Stimulated activated CD4-positive, alpha-beta T cell treated with anti-CD3 and anti-CD28 coated beads, Interleukin-1b, Interleukin-23, amount 100 ng/mL, for 4 hours (primary cell): ENCODE results near the gene PCSK6.
"Not testable (repeated sequence)": the region's sequence is repeated elsewhere in the genome, so short reads cannot be mapped to it uniquely, and the experiment has no call there.

Experiments used
- DNase-seq, 2 donors: peaks; one replicate each; pipeline ENCODE4 v3.0.0-alpha.2; 2020; ENCODE audit warnings: low read depth in 2 of 2

The PCSK6 gene

DNA sequence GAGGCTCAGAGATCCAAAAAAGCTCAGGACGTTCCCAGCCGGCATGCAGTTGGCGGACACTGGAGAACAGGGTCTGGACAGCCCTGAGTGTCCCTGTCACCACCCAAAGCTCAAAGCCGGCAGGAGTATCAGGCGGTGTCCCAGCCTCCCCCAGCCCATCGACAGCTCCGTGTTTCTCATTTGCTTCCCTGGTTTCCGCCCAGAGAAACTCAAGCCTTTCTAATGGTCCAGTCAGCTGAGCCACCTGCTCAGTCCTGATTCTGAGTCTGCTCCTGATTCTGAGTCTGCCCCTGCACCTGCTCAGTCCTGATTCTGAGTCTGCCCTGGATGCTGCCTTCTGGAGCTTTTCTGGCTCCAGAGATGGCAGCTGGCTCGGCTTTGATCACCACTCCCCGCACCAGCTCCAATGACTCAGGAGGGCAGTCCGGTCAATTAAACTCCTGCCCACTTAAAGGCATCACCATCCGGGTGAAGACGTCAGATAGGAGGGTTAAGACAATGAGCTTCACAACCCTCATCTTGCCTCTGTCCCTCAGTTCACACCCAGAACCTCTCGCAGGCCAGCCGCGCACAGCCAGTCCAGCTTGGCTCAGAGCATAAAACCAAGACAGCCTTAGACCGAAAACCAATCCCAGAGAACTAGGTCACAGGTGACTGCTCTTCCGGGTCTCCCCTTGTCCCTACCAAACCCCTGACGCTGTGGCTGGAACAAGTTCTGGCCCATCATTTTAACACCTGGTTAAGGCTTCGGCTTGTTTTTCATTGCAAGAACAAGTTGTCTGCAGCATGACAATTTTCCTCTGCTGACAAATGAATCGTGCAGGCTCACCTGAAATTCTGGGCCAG is 6.8 kb downstream of the PCSK6 start:
- DNase-seq, result no peak

DNA sequence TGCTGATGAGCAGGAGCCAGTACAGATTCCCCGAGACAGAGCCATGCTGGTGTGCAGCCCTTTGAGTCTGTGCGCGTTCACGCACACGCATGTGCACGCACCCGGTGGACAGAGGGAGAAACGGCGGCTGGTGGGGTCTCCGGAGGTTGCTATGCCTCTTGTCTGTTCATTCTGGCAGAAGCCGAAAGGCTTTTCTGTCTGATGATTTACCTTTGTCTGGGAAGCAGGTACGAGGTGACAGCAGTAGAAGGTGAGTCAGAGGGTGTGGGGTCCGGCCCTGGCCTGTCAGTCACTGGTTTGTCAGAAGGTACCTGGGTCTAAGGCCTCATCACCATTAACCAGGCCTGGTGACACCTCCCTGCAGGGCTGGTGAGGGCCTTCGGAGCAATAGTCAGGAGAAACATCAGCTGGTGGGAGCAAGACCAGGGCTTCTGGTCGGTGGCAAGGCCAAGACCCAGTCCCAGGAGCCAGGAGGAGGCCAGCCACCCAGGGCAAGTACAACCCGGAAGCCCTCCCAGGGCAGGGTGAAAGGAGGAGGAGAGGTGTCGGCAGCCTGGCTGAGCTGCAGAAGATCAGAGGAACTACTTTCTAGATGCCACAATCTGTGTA is 7.5 kb downstream of the PCSK6 start:
- no peak for DNase-seq

- DNase-seq, result no peak
Observed at GRCh38 chr15:101481381-101481705, 8.2 kb downstream of the PCSK6 start.

- DNase-seq, result no peak
Observed at GRCh38 chr15:101480613-101481380, 8.7 kb downstream of the PCSK6 start.

GRCh38 chr15:101479851-101480612 is 9.5 kb downstream of the PCSK6 start:
- no peak for DNase-seq

DNA sequence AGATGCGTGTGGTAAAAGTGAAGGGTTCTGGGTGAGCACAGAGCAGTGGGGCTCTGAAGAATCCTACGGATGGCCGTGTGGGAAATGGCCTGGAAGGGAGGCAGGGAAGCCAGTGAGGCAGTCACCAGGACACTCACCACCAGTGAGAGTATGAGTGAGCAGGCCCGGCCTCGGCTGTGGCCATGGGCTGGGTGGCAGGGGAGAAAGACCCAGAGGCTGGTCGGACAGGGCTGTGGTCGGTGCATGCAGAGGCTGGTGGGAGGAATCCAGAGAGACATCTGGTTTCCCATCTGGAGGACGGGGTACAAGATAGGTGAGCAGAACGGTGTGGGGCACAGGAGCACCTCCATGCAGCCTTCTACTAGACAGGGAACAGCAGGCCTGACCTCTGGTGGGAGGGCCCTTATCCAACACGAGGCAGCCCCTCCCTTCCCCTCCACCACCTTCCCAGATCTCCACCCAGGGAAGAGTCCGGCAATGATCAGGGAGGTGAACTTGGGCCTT is 10.1 kb downstream of the PCSK6 start:
- DNase-seq, result no peak

DNA sequence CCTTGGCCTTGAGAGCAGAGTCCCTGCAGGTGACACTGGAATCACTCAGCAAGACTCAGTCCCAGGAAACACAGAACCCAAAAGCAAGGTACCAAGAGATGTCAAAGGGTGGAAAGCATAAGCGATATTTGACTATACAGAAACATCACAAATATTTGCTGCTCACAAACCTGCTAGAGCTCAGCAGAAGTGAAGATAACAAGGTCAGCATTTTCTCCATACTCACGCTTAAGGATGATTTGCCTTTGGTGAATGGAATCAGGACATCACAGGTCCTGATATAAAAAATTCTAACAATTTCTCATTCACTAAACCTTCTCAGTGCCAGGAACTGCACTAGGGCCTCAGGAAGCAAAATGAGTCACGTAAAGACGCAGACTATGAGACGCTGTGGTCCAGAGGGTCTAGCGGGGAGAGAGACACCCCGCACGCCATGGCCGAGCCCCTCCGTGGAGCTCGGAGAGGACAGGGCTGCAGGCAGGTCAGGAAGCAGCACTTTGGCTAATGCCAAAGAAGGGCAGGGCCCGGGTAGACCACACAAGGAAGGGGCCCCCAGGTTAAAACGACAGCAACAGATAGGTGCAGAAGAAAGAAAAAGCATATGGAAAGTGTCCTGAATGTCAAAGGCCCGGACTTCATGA is 10.7 kb downstream of the PCSK6 start:
- DNase-seq, result no peak

- no peak for DNase-seq
Observed at GRCh38 chr15:101477851-101478362, 11.6 kb downstream of the PCSK6 start.

DNA sequence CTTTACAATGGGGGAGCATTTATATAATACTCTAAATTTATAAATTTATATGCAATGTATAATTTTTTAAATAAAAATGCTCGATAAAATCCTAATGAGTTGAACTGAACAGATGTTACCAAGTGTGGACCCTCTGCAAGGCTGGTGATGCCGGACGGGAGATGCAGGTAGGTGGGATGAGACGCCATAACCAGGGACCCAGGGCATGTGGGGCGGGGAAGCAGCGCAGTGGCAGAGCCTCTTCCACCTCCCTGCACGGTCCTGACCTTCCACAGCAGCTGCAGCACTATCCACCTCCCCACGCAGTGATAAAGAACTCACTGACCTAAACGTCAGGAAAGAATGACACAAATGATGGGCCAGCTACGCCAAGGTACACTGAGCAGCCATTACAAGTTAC is 12.8 kb downstream of the PCSK6 start:
- DNase-seq, result no peak

GRCh38 chr15:101474983-101475382 is 14.5 kb downstream of the PCSK6 start:
- DNase-seq, result no peak

DNA sequence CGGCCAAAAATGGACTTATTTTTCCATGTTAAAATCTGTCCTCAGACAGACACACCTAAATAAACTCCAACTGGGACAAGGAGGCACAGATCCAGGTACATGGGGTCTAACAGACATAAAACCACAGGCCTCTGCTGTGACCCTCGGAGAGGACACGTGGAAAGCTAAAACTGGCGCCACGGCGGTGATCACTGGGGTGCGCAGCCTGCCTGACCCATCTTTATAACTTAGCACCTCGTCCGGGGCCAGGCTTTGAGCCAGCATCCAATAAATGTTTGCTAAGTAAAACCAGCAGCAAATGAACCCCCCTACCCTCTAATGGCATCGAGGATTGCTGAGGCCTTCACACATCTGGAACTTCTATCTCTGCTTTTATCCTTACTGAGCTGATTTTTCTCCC is 15.3 kb downstream of the PCSK6 start:
- DNase-seq, result no peak

GRCh38 chr15:101472033-101472432 is 17.5 kb downstream of the PCSK6 start:
- DNase-seq, result no peak

GRCh38 chr15:101470548-101471239 is 18.8 kb downstream of the PCSK6 start:
- DNase-seq, result no peak

- no peak for DNase-seq
Observed at GRCh38 chr15:101469520-101470288, 19.8 kb downstream of the PCSK6 start.

DNA sequence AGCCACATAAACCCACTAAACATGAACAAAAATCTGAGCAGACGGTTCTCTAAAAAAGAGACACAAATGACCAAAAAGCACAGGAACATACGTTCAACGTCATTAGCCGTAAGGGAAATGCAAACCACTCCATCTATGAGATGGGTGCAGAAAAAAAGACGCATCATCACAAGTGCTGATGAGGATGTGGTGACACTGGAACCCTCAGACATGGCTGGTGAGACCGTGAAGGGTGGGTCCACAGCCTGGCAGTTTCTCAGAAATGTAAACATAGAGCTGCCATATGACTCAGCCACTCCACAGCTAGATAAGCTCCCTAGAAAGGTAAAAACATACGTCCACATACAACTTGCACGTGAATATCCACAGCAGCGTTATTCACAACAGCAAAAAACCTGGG is 23.3 kb downstream of the PCSK6 start:
- no peak for DNase-seq

GRCh38 chr15:101464999-101465669 is 24.4 kb downstream of the PCSK6 start:
- no peak for DNase-seq

DNA sequence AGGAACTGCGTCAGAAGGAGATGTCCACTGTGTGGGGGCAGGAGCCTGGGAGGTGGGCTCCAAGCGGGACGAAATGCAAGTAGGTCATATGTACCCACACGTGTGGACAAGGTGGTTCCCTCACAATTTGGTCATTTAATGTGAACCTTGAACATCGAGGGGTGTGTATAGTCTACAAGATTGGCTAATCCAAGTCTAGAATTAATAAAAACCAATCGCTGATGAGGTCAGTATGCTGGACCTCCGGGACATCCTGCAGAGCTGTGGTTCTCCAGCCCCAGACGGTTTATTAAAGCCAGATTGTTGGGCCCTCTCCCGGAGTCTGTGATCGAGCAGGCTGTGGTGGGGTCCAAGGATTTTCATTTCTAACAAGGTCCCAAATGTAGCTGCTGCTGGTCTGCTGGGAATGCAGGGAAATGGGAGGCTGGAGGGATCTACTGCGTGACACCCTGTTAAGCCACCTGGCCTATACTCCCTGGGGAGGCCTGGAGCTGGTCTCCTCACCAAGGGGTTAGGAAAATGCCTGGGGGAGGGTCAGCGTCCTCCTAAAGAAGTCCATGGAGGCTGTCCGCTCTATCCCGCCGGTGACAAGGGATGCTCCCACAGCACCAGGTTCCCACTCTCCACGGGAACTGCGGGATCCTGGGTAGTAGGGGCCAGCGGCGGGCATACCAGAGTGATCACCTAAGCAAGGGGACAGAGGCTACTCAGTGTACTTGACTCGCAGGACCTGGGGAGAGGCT is 25.1 kb downstream of the PCSK6 start:
- no peak for DNase-seq

DNA sequence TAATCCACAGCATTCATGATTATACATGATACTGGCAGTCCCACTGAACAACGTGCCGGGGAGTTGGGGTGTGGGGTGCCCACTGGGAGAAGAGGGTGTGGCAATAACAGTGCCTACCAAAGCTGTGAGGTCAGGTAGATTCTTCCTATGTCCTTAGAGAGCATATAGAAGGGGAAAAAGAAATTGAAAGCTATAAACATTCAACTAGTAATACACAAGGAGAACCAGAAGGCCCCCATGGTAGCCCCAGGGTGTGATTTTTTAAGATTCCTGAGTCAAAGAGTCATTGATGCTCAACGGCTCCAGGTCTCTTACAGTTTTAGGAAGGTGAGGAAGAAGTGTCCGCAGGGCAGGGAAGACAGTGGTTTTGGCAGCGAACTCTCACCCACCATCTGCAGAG is 25.8 kb downstream of the PCSK6 start:
- not testable (repeated sequence) for DNase-seq
